ENCODE measurements around the gene ARHGAP35.

GRCh38 chr19:46850228-46851203, 10.3 kb upstream of the ARHGAP35 start, which contains the start of gene AP2S1:
- TF ChIP-seq POLR2AphosphoS5 (IDR thresholded peaks at IDR 0.05; ENCODE audit: low read depth): peak; percentile 89
- TF ChIP-seq CTCF (conservative IDR thresholded peaks at IDR 0.05; ENCODE audit: low read depth in 2 of 2): no peak
- TF ChIP-seq EZH2 (IDR thresholded peaks at IDR 0.05; ENCODE audit: low read depth, unreplicated experiment): no peak
- TF ChIP-seq EZH2phosphoT487 (IDR thresholded peaks at IDR 0.05; ENCODE audit: unreplicated experiment): no peak
- no peak for TF ChIP-seq REST (IDR thresholded peaks at IDR 0.05; ENCODE audit: unreplicated experiment)
- peak; percentile 63; the same call in 1 of the 2 replicates for TF ChIP-seq ZNF114 (CRISPR knock-in tag; IDR thresholded peaks at IDR 0.05)
- TF ChIP-seq ETS1 (IDR thresholded peaks at IDR 0.05): peak; percentile 100
- no peak for TF ChIP-seq ZNF331 (CRISPR knock-in tag; IDR thresholded peaks at IDR 0.05; ENCODE audit: low read depth)
- TF ChIP-seq JUNB (IDR thresholded peaks at IDR 0.05; ENCODE audit: unreplicated experiment): no peak
- TF ChIP-seq CREB1 (CRISPR knock-in tag; IDR thresholded peaks at IDR 0.05; ENCODE audit: low read depth): peak; percentile 76
- no peak for TF ChIP-seq STAT1 (IDR thresholded peaks at IDR 0.05; ENCODE audit: unreplicated experiment)
